HepG2 (cell line): Measurements from ENCODE around the gene CTNNA1. TPM values are rescaled to one million over a fixed set of nuclear protein-coding genes. Genes with fewer than 3 reads are reported as not detected.

Source experiments
- ATAC-seq: fragments of 200-7000 bp; cut with Tn5 transposase; 3 replicates; pipeline ENCODE4 v1.9.1; 2020; ENCODE audit warnings: mild to moderate bottlenecking, moderate library complexity
- BruUV-seq: library from RNA; stranded (reverse); fragments of 400-500 nt; replicated peaks from 2 replicates; lab custom pipeline; 2021; lab: Mats Ljungman, UMichigan
- CTCF ChIA-PET: fragments of 300-600 bp; formaldehyde crosslinking; extraction: SDS; loops from one replicate; lab custom pipeline; 2021; ENCODE audit warnings: low total read pairs, inconsistent platforms, low intra/inter-chr PET ratio; lab: Yijun Ruan, JAX
- POLR2A ChIA-PET: fragments of 350-600 bp; sonication (Branson Sonifier 250); formaldehyde crosslinking; loops from one replicate; lab custom pipeline; 2020; ENCODE audit warnings: antibody characterized with exemption, inconsistent platforms; lab: Yijun Ruan, JAX
- DNase-seq: peaks from one replicate; pipeline ENCODE4 v3.0.0-alpha.2; 2015; ENCODE audit warnings: low spot score
- FAIRE-seq: peaks from 3 replicates; lab custom pipeline; 2011; peaks lifted over from hg19 to GRCh38; lab: Jason Lieb, UNC
- H2AFZ ChIP-seq: one replicate; pipeline ENCODE4 v1.6.1; 2011; ENCODE audit warnings: low read length, inconsistent platforms
- H3K27ac ChIP-seq: fragments of 300-600 bp; 3 replicates; pipeline ENCODE4 v1.8.0; 2011; ENCODE audit warnings: mixed run types, mild to moderate bottlenecking, mixed read lengths, low read length, inconsistent platforms; ENCODE audit not compliant: insufficient read depth; ENCODE audit errors: extremely low read length
- H3K27me3 ChIP-seq, 2 experiments: fragments of 200-600 bp in 1 of 2; 2 replicates in 1 of 2; 3 replicates in 1 of 2; pipeline versions ENCODE4 v1.6.0 to v1.8.0; 2011; ENCODE audit warnings: low read length in 2 of 2, mild to moderate bottlenecking in 2 of 2, moderate library complexity in 2 of 2, inconsistent platforms in 1 of 2; ENCODE audit not compliant: insufficient read depth in 2 of 2, control insufficient read depth in 1 of 2
- H3K36me3 ChIP-seq, 2 experiments: fragments of 200-600 bp in 1 of 2; replicated peaks in 1 of 2; 2 replicates in 1 of 2; 3 replicates in 1 of 2; pipeline versions ENCODE4 v1.5.1 to v1.8.0; 2011; ENCODE audit warnings: low read length in 2 of 2, inconsistent platforms in 1 of 2; ENCODE audit not compliant: insufficient read depth in 2 of 2, control insufficient read depth in 1 of 2
- H3K4me1 ChIP-seq: 2 replicates; pipeline ENCODE4 v1.5.1; 2012; ENCODE audit warnings: low read length, inconsistent platforms; ENCODE audit not compliant: insufficient read depth
- H3K4me2 ChIP-seq: 2 replicates; pipeline ENCODE4 v1.6.0; 2011; ENCODE audit warnings: low read depth, low read length, inconsistent platforms
- H3K4me3 ChIP-seq, 3 experiments: fragments of 200-600 bp in 1 of 3; sonication (generic), shearing (Covaris generic) in 1 of 3; replicated peaks in 1 of 3; 2 replicates each; pipeline ENCODE4 v1.5.1; 2011 to 2016; ENCODE audit warnings: low read length in 3 of 3, inconsistent platforms in 2 of 3, low read depth in 2 of 3, mild to moderate bottlenecking in 2 of 3, control low read depth in 1 of 3, mixed read lengths in 1 of 3; ENCODE audit not compliant: insufficient read depth in 1 of 3
- H3K79me2 ChIP-seq: one replicate; pipeline ENCODE4 v1.6.1; 2011; ENCODE audit warnings: low read length, inconsistent platforms; ENCODE audit not compliant: insufficient read depth
- H3K9ac ChIP-seq: 2 replicates; pipeline ENCODE4 v1.6.0; 2011; ENCODE audit warnings: mild to moderate bottlenecking, low read depth, low read length, inconsistent platforms; ENCODE audit not compliant: insufficient read depth
- H3K9me3 ChIP-seq: 2 replicates; pipeline ENCODE4 v1.5.1; 2012; ENCODE audit warnings: mild to moderate bottlenecking, low read length
- H4K20me1 ChIP-seq: 2 replicates; pipeline ENCODE4 v1.6.0; 2011; ENCODE audit warnings: inconsistent platforms, mild to moderate bottlenecking, low read length, moderate library complexity; ENCODE audit not compliant: insufficient read depth
- ATF1 ChIP-seq: IDR thresholded peaks from 2 replicates; pipeline ENCODE4 v1.6.1; 2016; ENCODE audit warnings: mild to moderate bottlenecking, control low read depth
- CENPX ChIP-seq: sonication (generic); formaldehyde crosslinking; IDR thresholded peaks from 2 replicates; pipeline ENCODE4 v1.9.0; 2021; ENCODE audit warnings: mild to moderate bottlenecking, missing genetic modification reagents, moderate library complexity
- GATAD1 ChIP-seq: IDR thresholded peaks from 2 replicates; pipeline ENCODE4 v1.6.1; 2016; ENCODE audit warnings: missing genetic modification reagents, missing compliant biosample characterization
- GPBP1L1 ChIP-seq: sonication (generic); formaldehyde crosslinking; IDR thresholded peaks from 2 replicates; pipeline ENCODE4 v1.5.0; 2020; ENCODE audit warnings: mild to moderate bottlenecking, missing genetic modification reagents
- MIER2 ChIP-seq: IDR thresholded peaks from 2 replicates; pipeline ENCODE4 v1.6.1; 2016; ENCODE audit warnings: missing biosample characterization, missing genetic modification reagents
- PAXIP1 ChIP-seq: sonication (generic); formaldehyde crosslinking; conservative IDR thresholded peaks from 2 replicates; pipeline ENCODE4 v1.4.0; 2020; ENCODE audit warnings: mild to moderate bottlenecking, missing genetic modification reagents, moderate library complexity
- SIX4 ChIP-seq: sonication (generic); formaldehyde crosslinking; IDR thresholded peaks from 2 replicates; pipeline ENCODE4 v1.4.0; 2020; ENCODE audit warnings: missing genetic modification reagents
- SKIL ChIP-seq: sonication (generic); formaldehyde crosslinking; IDR thresholded peaks from 2 replicates; pipeline ENCODE4 v1.8.0; 2022; ENCODE audit warnings: missing genetic modification reagents, mild to moderate bottlenecking, moderate library complexity, borderline replicate concordance
- THAP9 ChIP-seq: sonication (generic); formaldehyde crosslinking; IDR thresholded peaks from 2 replicates; pipeline ENCODE4; 2020; ENCODE audit warnings: missing genetic modification reagents, mild to moderate bottlenecking, borderline replicate concordance
- ZNF639 ChIP-seq: conservative IDR thresholded peaks from 2 replicates; pipeline ENCODE4 v1.6.1; 2018; ENCODE audit warnings: missing genetic modification reagents
- ZSCAN20 ChIP-seq: sonication (generic); formaldehyde crosslinking; IDR thresholded peaks from 2 replicates; pipeline ENCODE4 v1.4.0; 2020; ENCODE audit warnings: missing genetic modification reagents, mild to moderate bottlenecking, borderline replicate concordance
- WGBS: methylation state at CpG from one replicate; pipeline ENCODE4 v1.1.6; 2017; ENCODE audit warnings: low lambda C conversion rate; 5-methylcytosine and 5-hydroxymethylcytosine counted together
- in situ Hi-C: cut with HindIII; loops from 2 replicates; pipeline ENCODE4 v1.10.0; 2017; ENCODE audit warnings: low pct_unique_long_range_greater_than_20kb; ENCODE audit not compliant: extremely low pct_ligation_motif_present
- intact Hi-C: fragments of 100-400 bp; cut with micrococcal nuclease; formaldehyde crosslinking; loops from one replicate; pipeline ENCODE4 v1.10.0; 2022; ENCODE audit not compliant: unreplicated experiment
- polyA plus RNA-seq, 8 experiments: library from polyadenylated mRNA; depleted of rRNA in 3 of 8; stranded (reverse) in 7 of 8; unstranded in 1 of 8; fragments of >200 nt; fragmentation: Illumina TruSeq in 4 of 8; extraction: Trizol in 4 of 8; gene quantifications; 2 replicates each; pipeline versions ENCODE4 v1.2.1 to v1.2.3, GENCODE V29; 2011 to 2016; ENCODE audit warnings: low read depth in 4 of 8, missing spikeins in 1 of 8, mixed read lengths in 1 of 8; ENCODE audit not compliant: insufficient read depth in 1 of 8
- total RNA-seq, 5 experiments: library from RNA; depleted of rRNA; stranded (reverse); fragments of >200 nt; fragmentation: Illumina TruSeq; extraction: Trizol; gene quantifications; 2 replicates each; pipeline ENCODE4 v1.2.3, GENCODE V29; 2016; ENCODE audit warnings: low read depth in 1 of 5

Gene CTNNA1
- total and polyA plus RNA-seq, 2 of the 13 experiments (the other 11 are each of a cell fraction or from before 2014, with no cell fraction given), result 66.8 to 162 TPM

GRCh38 chr5:138853132-138853531 is 99.9 kb downstream of the CTNNA1 start:
- CTCF ChIA-PET, result no interaction called here
- no peak for ATAC-seq

More at GRCh38 chr5:138853132-138853531, 99.9 kb downstream of the CTNNA1 start:
- no peak for TF ChIP-seq ZSCAN20 (CRISPR knock-in tag)
- TF ChIP-seq ZNF639 (CRISPR knock-in tag), result no peak
- no peak for TF ChIP-seq ATF1 (CRISPR knock-in tag)
- TF ChIP-seq GPBP1L1, result no peak
- no peak for TF ChIP-seq GATAD1 (CRISPR knock-in tag)
- no peak for TF ChIP-seq PAXIP1 (CRISPR knock-in tag)
- no peak for TF ChIP-seq CENPX (CRISPR knock-in tag)
- TF ChIP-seq SIX4 (CRISPR knock-in tag), result no peak
- TF ChIP-seq MIER2 (CRISPR knock-in tag), result no peak
- TF ChIP-seq THAP9 (CRISPR knock-in tag), result no peak
- no peak for TF ChIP-seq SKIL
- TF ChIP-seq, all 625 proteins: peak for 0
- WGBS, result 87% methylated on average over 9 of the region's 9 CpGs
- H2AFZ ChIP-seq, result no peak overlapping the region
- no TSS peak for BruUV-seq
- peaks cover 10% of the 10 kb centered on the region for H3K79me2 ChIP-seq
- in situ Hi-C loops, result no loop called here
- no peak overlapping the region for H3K4me2 ChIP-seq
- H3K9me3 ChIP-seq, result no peaks in the 10 kb centered on the region
- no peak overlapping the region for H3K27ac ChIP-seq
- FAIRE-seq, result no peak
- DNase-seq, result no peak
- intact Hi-C loops, result no loop called here
- POLR2A ChIA-PET, result no interaction called here
- H3K9ac ChIP-seq, result no peak overlapping the region
- H3K27me3 ChIP-seq, result no peaks in the 10 kb centered on the region
- H3K4me3 ChIP-seq, result no peak overlapping the region
- H3K36me3 ChIP-seq, result peaks cover 0 to 12% of the 10 kb centered on the region in 2 experiments; a peak in 1 of 5 replicates
- H3K4me1 ChIP-seq, result no peaks in the 10 kb centered on the region
- H4K20me1 ChIP-seq, result peaks cover 13% of the 10 kb centered on the region; the same call in 1 of the 2 replicates
